B cell (primary cell): ENCODE data around the gene HCN4.

Experiments
- CTCF ChIP-seq: fragments of 200-600 bp; IDR thresholded peaks from one replicate; pipeline ENCODE4 v1.8.0; 2022; ENCODE audit warnings: antibody characterized with exemption, mild to moderate bottlenecking
- EZH2 ChIP-seq: IDR thresholded peaks from 2 replicates; pipeline ENCODE4 v1.6.1; 2012; ENCODE audit warnings: borderline replicate concordance, low read depth, mild to moderate bottlenecking, moderate library complexity, low read length; ENCODE audit not compliant: insufficient read depth, poor library complexity, severe bottlenecking

GRCh38 chr15:73295630-73296286, 73.0 kb downstream of the HCN4 start:
- no peak for TF ChIP-seq CTCF
- TF ChIP-seq EZH2, result no peak
